GM10248 (cell line): ENCODE results near the gene PALLD.
"Not testable (repeated sequence)": the region's sequence is repeated elsewhere in the genome, so short reads cannot be mapped to it uniquely, and the experiment has no call there.

Experiments
- CTCF ChIA-PET: fragments of 300-600 bp; sonication (Branson Sonifier 250); formaldehyde crosslinking; extraction: SDS; loops from one replicate; lab custom pipeline; 2021; ENCODE audit warnings: antibody characterized with exemption; lab: Yijun Ruan, JAX
- POLR2A ChIA-PET: fragments of 350-650 bp; sonication (Branson Sonifier 250); formaldehyde crosslinking; extraction: SDS; loops from one replicate; lab custom pipeline; 2020; ENCODE audit warnings: antibody characterized with exemption; lab: Yijun Ruan, JAX
- DNase-seq: peaks from one replicate; pipeline ENCODE4 v3.0.0; 2012; ENCODE audit errors: extremely low spot score
- CTCF ChIP-seq: IDR thresholded peaks from 2 replicates; pipeline ENCODE4 v1.5.1; 2012; ENCODE audit warnings: mild to moderate bottlenecking, low read depth; ENCODE audit errors: extremely low read depth, missing control alignments, control extremely low read depth

PALLD gene

GRCh38 chr4:168945291-168945690 lies 448.4 kb downstream of the PALLD start:
- no peak for TF ChIP-seq CTCF
- DNase-seq: no peak
- ChIA-PET POLR2A (no interaction called here), CTCF (interaction anchor here (1.0 to 1.1 kb wide), 2 partner anchors 16 to 22 kb away, joined by 3 read pairs; no protein-coding TSS in a partner anchor)

GRCh38 chr4:168952821-168953246 lies 456.0 kb downstream of the PALLD start:
- DNase-seq, POLR2A ChIA-PET: not testable (repeated sequence)
- CTCF ChIA-PET: interaction anchor here (1.3 to 1.5 kb wide), 2 partner anchors 10 to 31 kb away, joined by 6 read pairs; no protein-coding TSS in a partner anchor

GRCh38 chr4:168955674-168956073 lies 458.8 kb downstream of the PALLD start:
- CTCF ChIA-PET: interaction anchor here (0.9 to 2.3 kb wide), 6 partner anchors 8 to 35 kb away, joined by 3 to 8 read pairs (median 4); no protein-coding TSS in a partner anchor

GRCh38 chr4:168960716-168961115 lies 463.9 kb downstream of the PALLD start:
- ChIA-PET CTCF (no interaction called here), POLR2A (no interaction called here)
- TF ChIP-seq CTCF: no peak
- no peak for DNase-seq

More at GRCh38 chr4:168955674-168956073, 458.8 kb downstream of the PALLD start:
- no peak for TF ChIP-seq CTCF
- POLR2A ChIA-PET: no interaction called here
- DNase-seq: no peak

- no peak for DNase-seq
- POLR2A ChIA-PET: no interaction called here
- no peak for TF ChIP-seq CTCF
- CTCF ChIA-PET: no interaction called here
Measured at GRCh38 chr4:168972596-168972995, 475.7 kb downstream of the PALLD start.
